Activated CD4-positive, alpha-beta memory T cell treated with anti-CD3 and anti-CD28 coated beads, Interleukin-2, amount 10 ng/mL, durations not matched to agents 7 days and 5 days (primary cell): Measurements from ENCODE around the gene MCRS1. TPM values are rescaled to one million over a fixed set of nuclear protein-coding genes. Genes with fewer than 3 reads are reported as not detected.

ENCODE experiments used
- CTCF ChIA-PET: fragments of 350-600 bp; sonication (Branson Sonifier 250); formaldehyde crosslinking; loops from one replicate; lab custom pipeline; 2021; ENCODE audit warnings: antibody characterized with exemption, inconsistent platforms; lab: Charles Lee
- POLR2A ChIA-PET: fragments of 350-600 bp; sonication (Branson Sonifier 250); formaldehyde crosslinking; loops from one replicate; lab custom pipeline; 2021; ENCODE audit warnings: antibody characterized with exemption; lab: Charles Lee
- DNase-seq: peaks from one replicate; pipeline ENCODE4 v3.0.0-alpha.2; 2020
- H3K27ac Mint-ChIP-seq: one replicate; pipeline ENCODE4 v1.8.0; 2021; ENCODE audit warnings: mild to moderate bottlenecking, mixed read lengths
- H3K27me3 Mint-ChIP-seq: one replicate; pipeline ENCODE4 v1.8.0; 2021; ENCODE audit warnings: mixed read lengths
- H3K36me3 Mint-ChIP-seq: one replicate; pipeline ENCODE4 v1.8.0; 2021; ENCODE audit warnings: low read depth, mixed read lengths
- H3K4me1 Mint-ChIP-seq: one replicate; pipeline ENCODE4 v1.8.0; 2021; ENCODE audit warnings: mixed read lengths
- H3K4me3 Mint-ChIP-seq: one replicate; pipeline ENCODE4 v1.8.0; 2021; ENCODE audit warnings: mild to moderate bottlenecking, mixed read lengths
- H3K9me3 Mint-ChIP-seq: one replicate; pipeline ENCODE4 v1.8.0; 2021; ENCODE audit warnings: mixed read lengths
- total RNA-seq, 2 experiments: library from RNA; stranded (reverse); gene quantifications; one replicate each; pipeline ENCODE4 v1.2.3, GENCODE V29; 2021

The MCRS1 gene
- total RNA-seq, 2 experiments from 2014 or later, result 70.5 to 73.1 TPM

- POLR2A ChIA-PET, result no interaction called here
- no peak for DNase-seq
- CTCF ChIA-PET, result no interaction called here
Observed at GRCh38 chr12:49598527-49598926, 30.6 kb upstream of the MCRS1 start.

DNA sequence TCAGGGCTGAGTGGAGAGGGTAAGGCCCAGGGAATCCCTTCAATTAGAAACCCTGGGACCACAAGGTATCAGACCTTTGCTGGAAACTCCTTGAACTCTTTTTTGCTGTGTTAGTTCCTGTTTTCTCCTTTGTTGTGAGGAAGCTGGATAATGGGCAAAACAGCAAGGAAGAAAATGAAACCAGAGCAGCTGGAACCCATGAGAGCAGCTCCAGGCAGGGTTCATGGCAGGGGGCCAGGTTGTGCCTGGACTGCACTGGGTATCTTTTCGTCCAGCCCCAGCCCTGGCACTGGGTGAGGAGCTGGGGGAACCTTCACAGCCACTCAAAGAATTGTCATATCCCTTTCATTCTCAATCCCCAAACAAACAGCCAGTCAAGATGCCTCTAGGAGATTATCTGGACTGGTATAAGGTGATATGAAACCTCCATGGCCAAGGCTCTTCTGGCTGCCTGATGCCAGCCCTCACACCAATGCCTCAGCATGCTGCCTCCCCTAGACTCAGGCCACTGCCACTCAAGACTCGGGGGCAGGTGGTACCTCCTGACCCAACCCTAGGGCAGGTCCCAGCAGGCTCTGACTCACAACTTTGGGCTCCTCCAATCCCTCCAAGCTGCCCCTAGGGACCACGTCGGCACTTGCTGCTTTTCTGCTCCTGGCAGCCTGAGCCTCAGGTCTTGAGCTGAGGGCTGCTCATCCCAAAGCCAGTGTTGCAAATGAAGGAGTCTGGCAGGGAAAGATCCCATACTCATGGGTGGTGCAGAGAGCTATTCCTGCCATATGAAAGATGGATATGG lies 21.0 kb upstream of the MCRS1 start:
- no peak for DNase-seq
- H3K4me3 Mint-ChIP-seq, result no peak overlapping the region
- peaks cover 4% of the 10 kb centered on the region for H3K36me3 Mint-ChIP-seq
- no peak overlapping the region for H3K27ac Mint-ChIP-seq
- no peaks in the 10 kb centered on the region for H3K27me3 Mint-ChIP-seq
- no peaks in the 10 kb centered on the region for H3K4me1 Mint-ChIP-seq
- no peaks in the 10 kb centered on the region for H3K9me3 Mint-ChIP-seq
- CTCF ChIA-PET, result interaction anchor here (0.9 to 1.4 kb wide), 3 partner anchors 9 to 75 kb away, joined by 3 to 4 read pairs (median 3); no protein-coding TSS in a partner anchor
- POLR2A ChIA-PET, result interaction anchor here (0.5 to 0.9 kb wide), 2 partner anchors 29 to 1247 kb away, joined by 3 read pairs; no protein-coding TSS in a partner anchor

More at GRCh38 chr12:49598527-49598926, 30.6 kb upstream of the MCRS1 start:
- no peak overlapping the region for H3K4me3 Mint-ChIP-seq
- H3K27me3 Mint-ChIP-seq, result no peaks in the 10 kb centered on the region
- H3K4me1 Mint-ChIP-seq, result no peaks in the 10 kb centered on the region
- H3K27ac Mint-ChIP-seq, result no peak overlapping the region
- H3K36me3 Mint-ChIP-seq, result no peaks in the 10 kb centered on the region
- H3K9me3 Mint-ChIP-seq, result no peaks in the 10 kb centered on the region

DNA sequence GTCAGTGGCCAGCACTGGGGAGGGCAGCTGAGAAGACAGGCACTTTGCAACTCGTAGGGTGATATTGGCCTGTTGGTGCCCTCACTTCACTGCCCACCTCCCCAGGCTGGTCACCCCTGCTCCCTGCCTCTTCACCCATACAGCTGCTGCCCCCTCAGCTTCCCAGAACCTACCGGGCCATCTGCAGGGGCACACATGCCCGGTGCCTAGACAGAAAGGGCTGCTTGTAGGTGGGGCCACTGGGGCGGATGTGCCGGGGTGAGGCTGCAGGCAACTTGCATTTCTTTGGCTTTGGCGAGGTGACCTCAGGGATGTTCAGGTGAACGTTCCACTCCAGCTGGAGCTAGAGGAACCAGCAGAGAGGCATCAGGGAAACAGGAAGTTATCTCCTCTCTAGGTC lies 20.3 kb upstream of the MCRS1 start:
- H3K4me1 Mint-ChIP-seq, result no peaks in the 10 kb centered on the region
- no peaks in the 10 kb centered on the region for H3K27me3 Mint-ChIP-seq
- CTCF ChIA-PET, result interaction anchor here (0.9 to 1.4 kb wide), 2 partner anchors 9 to 52 kb away, joined by 3 to 4 read pairs; no protein-coding TSS in a partner anchor
- peaks cover 4% of the 10 kb centered on the region for H3K36me3 Mint-ChIP-seq
- H3K9me3 Mint-ChIP-seq, result no peaks in the 10 kb centered on the region
- H3K4me3 Mint-ChIP-seq, result no peak overlapping the region
- no peak overlapping the region for H3K27ac Mint-ChIP-seq
- POLR2A ChIA-PET, result interaction anchor here (0.9 kb wide), 1 partner anchor 29 kb away, joined by 3 read pairs; no protein-coding TSS in a partner anchor
- DNase-seq, result no peak

DNA sequence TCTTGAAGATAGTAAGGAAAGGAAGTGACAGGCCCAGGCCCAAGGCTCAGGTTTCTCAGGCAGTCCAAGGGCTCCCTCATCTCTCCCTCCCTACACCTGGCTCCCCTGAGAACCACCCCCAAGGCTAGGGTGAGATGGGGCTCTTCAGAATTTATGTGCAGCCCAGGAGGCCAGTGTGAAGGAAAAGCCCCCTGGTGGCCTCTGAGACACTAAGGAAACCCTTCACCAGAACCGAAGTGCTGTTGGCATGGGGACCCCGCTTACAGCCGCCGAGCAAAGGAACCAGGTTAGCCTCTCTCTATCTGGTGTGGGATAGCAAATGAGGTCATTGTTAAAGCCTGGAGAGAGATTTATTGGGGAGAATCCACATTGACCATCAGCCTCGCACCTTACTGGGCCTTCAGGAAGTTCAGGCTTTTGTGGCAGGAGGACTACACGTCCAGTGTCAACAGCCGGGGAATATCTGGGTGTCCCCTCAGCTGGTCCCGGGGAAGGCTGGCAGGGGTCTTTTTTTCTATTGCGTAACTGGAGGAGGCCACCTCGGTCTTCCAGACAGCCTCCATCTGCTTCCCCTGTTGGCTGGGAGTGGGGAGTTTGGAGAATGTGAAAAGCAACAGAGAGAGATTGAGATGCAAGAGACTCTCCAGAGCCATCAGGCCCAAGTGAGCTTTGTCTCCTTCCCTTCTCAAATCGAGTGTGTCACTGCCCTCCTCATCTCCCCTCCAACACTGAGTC lies 19.4 kb upstream of the MCRS1 start:
- ChIA-PET CTCF (interaction anchor here (0.6 kb wide), 1 partner anchor 352 kb away, joined by 3 read pairs; no protein-coding TSS in a partner anchor), POLR2A (no interaction called here)
- H3K9me3 Mint-ChIP-seq, result no peaks in the 10 kb centered on the region
- H3K36me3 Mint-ChIP-seq, result peaks cover 4% of the 10 kb centered on the region
- H3K4me3 Mint-ChIP-seq, result no peak overlapping the region
- no peak for DNase-seq
- H3K27ac Mint-ChIP-seq, result no peak overlapping the region
- H3K27me3 Mint-ChIP-seq, result no peaks in the 10 kb centered on the region
- H3K4me1 Mint-ChIP-seq, result no peaks in the 10 kb centered on the region

DNA sequence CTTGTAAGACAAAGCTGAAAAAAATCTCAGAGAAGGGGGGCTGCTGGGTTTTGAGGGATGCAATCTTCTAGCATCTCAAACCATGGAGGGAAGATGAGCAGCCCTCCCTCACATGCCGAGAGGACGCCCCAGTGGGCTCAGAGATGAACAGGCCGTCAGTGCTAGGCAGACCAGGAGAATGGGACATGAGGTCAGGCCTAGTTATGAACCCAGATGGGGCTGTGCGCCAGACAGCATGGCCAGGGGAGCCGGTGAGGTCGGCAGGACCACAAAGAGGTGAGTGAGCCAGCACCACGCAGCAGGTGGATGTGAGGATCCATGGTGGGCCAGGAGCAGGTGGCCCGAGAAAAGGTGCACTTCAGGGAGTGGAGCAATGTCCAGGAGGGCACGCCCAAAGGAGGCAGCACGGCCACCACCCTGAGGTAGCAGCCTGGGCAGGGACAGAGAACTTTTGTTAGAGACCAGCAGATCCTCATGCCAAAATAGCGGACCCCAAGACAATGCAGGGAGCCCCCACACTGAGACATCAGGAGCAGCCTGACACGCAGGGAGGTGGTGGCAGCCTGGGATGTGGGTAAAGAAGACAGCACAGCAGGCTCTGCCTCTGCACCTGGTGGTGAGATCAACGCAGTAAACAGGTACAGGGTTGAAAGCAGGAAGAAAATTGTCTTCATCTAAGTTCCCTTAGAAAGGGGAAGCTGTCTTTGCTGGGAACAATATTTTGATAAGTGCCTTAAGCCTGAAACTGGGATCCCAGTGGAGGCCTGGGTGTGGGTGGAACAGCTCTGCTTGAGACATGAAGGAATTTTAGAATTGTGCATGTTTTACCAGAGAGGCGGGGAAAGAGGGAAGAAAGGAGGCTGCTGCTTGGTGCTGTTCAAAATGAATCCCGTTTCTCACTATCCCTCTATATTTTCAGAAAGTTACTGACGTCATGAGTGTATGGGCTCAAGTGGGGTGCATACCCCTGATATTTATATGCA lies 17.8 kb upstream of the MCRS1 start:
- POLR2A ChIA-PET, result no interaction called here
- Mint-ChIP-seq H3K36me3 (no peaks in the 10 kb centered on the region), H3K27me3 (no peaks in the 10 kb centered on the region), H3K9me3 (no peaks in the 10 kb centered on the region), H3K4me1 (peaks cover 13% of the 10 kb centered on the region), H3K27ac (no peak overlapping the region), H3K4me3 (no peak overlapping the region)
- CTCF ChIA-PET, result interaction anchor here (1.1 to 1.9 kb wide), 2 partner anchors 28 to 227 kb away, joined by 3 to 4 read pairs; no protein-coding TSS in a partner anchor
- DNase-seq, result no peak

DNA sequence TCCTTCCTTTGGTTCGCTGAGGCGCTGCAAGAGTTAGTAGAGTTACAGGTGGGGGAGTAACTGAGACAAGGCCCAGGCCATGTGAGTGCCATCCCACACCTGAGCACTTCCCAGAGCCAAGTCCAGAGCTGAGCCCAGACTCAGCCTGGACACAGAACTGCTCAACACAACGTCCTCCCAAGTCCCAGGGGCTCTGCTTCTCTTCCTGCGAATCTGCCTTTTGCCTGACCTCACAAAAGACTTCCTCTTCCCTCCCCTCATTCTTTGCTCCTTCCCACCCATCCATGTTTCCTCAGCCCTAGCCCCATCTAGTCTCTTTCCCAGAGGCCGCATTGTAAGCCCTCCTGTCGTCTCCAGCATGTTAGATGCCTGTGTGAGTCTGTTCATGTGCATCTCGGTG lies 16.6 kb upstream of the MCRS1 start:
- Mint-ChIP-seq H3K4me1 (peaks cover 20% of the 10 kb centered on the region), H3K27ac (no peak overlapping the region), H3K9me3 (no peaks in the 10 kb centered on the region), H3K4me3 (no peak overlapping the region), H3K27me3 (no peaks in the 10 kb centered on the region), H3K36me3 (no peaks in the 10 kb centered on the region)
- DNase-seq, result no peak
- POLR2A ChIA-PET, result interaction anchor here (1.6 kb wide), 1 partner anchor 17 kb away, joined by 3 read pairs; no protein-coding TSS in a partner anchor
- CTCF ChIA-PET, result interaction anchor here (0.9 to 1.1 kb wide), 3 partner anchors 24 to 226 kb away, joined by 3 read pairs; no protein-coding TSS in a partner anchor

DNA sequence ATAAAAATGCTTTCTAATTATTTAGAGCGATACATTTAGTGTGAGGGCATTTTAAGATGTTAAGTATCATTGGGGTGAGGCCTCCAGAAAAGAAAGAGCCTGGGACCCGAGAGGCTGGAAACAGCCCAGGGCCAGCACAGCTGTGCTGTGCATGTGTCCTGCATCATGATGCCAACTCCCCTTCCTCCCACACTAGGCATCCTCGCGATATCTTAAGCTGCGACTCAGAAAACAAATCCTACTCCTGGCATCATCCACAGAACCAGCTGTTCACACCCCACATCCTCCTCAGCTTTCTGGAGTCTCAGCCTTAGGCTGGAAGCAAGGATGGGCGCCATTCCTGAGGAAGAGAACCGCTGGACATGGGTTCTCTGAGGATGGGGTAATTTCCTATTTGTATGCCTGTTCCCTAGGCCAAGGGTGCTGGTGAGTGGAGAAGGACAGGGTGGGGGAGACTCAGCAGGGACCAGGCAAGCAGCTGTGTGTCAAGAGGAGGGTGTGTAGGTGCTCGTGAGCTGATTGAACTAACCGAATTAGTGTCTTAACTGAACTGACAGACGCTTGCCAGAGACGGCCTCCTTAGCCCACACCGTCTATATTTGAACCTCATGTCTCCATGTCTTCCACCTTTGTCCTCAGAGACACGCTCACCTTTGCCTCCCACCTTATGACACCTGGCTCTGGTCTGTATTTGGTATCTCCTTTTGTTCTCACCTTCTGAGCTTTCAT lies 15.6 kb upstream of the MCRS1 start:
- H3K4me1 Mint-ChIP-seq, result peaks cover 21% of the 10 kb centered on the region
- H3K27ac Mint-ChIP-seq, result no peak overlapping the region
- H3K36me3 Mint-ChIP-seq, result no peaks in the 10 kb centered on the region
- DNase-seq, result no peak
- ChIA-PET CTCF (interaction anchor here (0.5 to 1.1 kb wide), 3 partner anchors 22 to 225 kb away, joined by 3 read pairs; no protein-coding TSS in a partner anchor), POLR2A (interaction anchor here (1.6 kb wide), 1 partner anchor 16 kb away, joined by 3 read pairs; no protein-coding TSS in a partner anchor)
- H3K27me3 Mint-ChIP-seq, result no peaks in the 10 kb centered on the region
- H3K9me3 Mint-ChIP-seq, result no peaks in the 10 kb centered on the region
- no peak overlapping the region for H3K4me3 Mint-ChIP-seq

- Mint-ChIP-seq H3K27me3 (no peaks in the 10 kb centered on the region), H3K36me3 (no peaks in the 10 kb centered on the region), H3K4me3 (no peak overlapping the region), H3K9me3 (no peaks in the 10 kb centered on the region), H3K4me1 (peaks cover 21% of the 10 kb centered on the region), H3K27ac (no peak overlapping the region)
- POLR2A ChIA-PET, result no interaction called here
- DNase-seq, result no peak
- CTCF ChIA-PET, result no interaction called here
Observed at GRCh38 chr12:49582850-49583249, 14.9 kb upstream of the MCRS1 start.

DNA sequence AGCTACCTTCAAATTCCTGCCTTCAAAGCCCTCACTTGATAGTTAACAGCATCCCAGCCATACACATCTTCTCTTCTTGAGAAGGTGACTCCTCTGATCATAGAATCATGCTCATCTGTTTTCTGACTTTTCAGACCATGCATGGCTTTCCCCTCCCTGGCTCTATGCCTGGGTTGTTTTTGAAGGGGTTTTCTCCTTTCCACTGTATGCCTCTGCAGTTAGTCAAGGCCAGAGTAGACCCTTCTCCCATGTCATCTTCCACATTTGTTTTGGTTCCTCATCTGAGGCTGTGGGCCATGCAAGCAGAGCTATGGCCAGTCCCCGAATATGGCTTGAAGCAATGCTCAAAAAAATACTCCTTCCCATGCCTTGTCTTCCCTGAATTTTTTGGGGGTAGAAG lies 14.3 kb upstream of the MCRS1 start:
- CTCF ChIA-PET, result interaction anchor here (0.6 to 4.2 kb wide), 3 partner anchors 29 to 111 kb away, joined by 3 to 45 read pairs (median 3); no protein-coding TSS in a partner anchor
- Mint-ChIP-seq H3K4me3 (no peak overlapping the region), H3K4me1 (peaks cover 21% of the 10 kb centered on the region), H3K36me3 (no peaks in the 10 kb centered on the region), H3K27ac (no peak overlapping the region), H3K9me3 (no peaks in the 10 kb centered on the region), H3K27me3 (no peaks in the 10 kb centered on the region)
- POLR2A ChIA-PET, result no interaction called here
- DNase-seq, result no peak

DNA sequence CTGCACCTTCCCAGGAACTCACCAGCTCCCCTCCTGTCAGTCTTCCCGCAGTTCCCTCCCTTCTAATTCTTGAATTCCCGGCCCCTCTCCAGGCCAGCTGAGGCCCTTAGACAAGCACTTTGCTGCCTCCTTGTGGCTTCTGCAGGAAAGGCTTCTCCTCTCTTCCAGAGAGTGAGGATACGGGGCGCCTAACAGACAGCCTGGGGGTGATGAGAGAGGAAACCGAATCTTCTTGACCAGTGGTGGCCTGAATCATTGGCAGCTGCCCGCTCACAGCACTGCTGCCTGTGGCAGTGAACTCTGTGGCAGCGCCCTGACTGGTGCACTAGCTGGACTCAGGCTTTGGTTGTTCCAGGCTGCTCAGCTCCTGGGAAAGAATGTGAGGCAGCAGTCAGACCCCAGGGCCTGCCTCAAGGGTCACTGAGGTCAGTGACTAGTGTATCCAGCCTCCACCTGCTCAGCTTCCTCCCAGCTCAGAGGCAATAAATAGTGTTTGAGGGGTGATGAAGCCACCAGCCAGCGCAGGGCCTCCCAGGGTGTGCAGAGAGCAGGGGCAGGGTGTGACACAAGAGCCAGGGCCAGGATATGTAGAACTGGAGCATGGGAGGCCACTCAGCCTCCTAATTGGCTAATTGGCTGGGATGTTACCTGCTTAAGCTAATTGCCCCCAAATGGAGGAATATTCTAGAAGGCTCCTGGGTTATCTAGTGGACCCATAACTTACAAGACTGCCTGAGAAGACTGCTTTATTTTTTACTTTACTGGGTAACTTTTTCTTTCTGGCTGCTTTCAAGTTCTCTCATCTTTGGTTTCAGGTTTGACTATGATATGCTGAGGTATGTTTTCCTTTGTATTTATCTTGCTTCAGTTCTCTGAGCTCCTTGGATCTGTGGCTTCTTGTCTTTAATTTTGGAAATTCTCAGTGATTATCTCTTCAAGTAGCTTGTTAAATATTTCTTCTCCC lies 12.9 kb upstream of the MCRS1 start:
- H3K27me3 Mint-ChIP-seq, result no peaks in the 10 kb centered on the region
- no peaks in the 10 kb centered on the region for H3K36me3 Mint-ChIP-seq
- DNase-seq, result peak; percentile 65
- ChIA-PET POLR2A (interaction anchor here (1.0 to 1.5 kb wide), 5 partner anchors 14 to 43 kb away, joined by 3 to 6 read pairs (median 3); partner anchors contain the start of genes MCRS1 and PRPF40B), CTCF (interaction anchor here (0.6 to 4.7 kb wide), 28 partner anchors 10 to 671 kb away, joined by 3 to 45 read pairs (median 3); partner anchors contain the start of genes KCNH3, MCRS1, PRPF40B and SPATS2)
- H3K4me1 Mint-ChIP-seq, result peaks cover 21% of the 10 kb centered on the region
- H3K4me3 Mint-ChIP-seq, result no peak overlapping the region
- no peaks in the 10 kb centered on the region for H3K9me3 Mint-ChIP-seq
- H3K27ac Mint-ChIP-seq, result no peak overlapping the region
